NCI-H2107 (cell line): ENCODE results near the gene SH3PXD2A.
"Not testable (repeated sequence)": the region's sequence is repeated elsewhere in the genome, so short reads cannot be mapped to it uniquely, and the experiment has no call there.

Experiments used
- DNase-seq: peaks from one replicate; lab custom pipeline; 2025; lab: John Stamatoyannopoulos, UW

SH3PXD2A gene

DNA sequence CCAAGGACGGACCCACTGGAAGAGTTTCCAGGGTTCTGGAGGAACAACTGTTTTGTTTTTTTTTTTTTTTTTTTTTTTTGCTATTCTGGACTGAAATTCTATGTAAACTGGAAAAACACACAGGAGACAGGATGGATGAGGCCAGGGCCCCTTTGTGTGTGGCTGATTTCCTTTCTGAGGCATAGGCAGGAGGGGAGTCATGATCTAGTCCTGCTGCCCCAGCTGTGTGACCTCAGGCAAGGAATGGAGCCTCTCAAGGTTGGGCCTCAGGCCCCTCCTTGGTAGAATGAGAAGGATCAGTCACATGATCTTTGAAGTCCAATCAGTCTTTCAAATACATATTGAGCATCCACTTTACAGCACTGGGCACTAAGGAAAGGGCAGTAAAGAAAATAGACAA lies 87.6 kb downstream of the SH3PXD2A start:
- DNase-seq, result no peak

DNA sequence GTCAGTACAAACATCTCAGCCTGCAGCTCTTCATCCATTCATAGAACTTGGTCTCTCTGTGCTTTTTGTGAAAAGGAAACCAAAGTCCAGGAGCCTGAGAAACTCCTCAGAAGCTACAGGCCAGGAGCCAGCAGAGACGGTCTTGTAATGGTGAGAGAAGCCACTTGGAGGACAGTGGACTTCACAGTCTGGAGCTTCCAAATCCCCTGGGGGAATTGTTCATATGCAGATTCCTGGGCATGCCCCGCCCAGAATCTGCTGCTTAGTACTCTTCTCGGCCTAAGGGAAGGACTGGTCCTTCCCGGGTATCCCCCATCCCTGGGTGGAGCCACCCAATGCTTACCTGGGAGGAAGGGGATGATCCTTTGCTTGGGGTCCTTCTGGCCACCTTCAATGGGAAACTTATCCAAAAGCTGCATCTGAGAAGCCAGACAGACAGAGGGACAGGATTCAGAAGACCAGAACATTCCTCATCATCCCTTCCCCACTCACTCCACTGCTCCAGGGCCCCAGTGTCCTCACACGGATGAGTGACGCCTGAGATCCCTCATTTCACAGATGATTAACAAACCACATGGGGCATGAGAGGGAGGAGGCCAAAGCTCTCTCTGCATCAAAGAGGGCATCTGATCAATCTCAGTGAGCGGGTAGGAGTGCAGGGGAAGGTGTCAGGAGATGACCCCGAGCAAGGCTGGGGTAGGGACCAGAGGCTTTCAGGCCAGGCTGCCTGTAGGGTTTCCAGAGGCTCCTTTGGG lies 88.4 kb downstream of the SH3PXD2A start:
- DNase-seq, result no peak

DNA sequence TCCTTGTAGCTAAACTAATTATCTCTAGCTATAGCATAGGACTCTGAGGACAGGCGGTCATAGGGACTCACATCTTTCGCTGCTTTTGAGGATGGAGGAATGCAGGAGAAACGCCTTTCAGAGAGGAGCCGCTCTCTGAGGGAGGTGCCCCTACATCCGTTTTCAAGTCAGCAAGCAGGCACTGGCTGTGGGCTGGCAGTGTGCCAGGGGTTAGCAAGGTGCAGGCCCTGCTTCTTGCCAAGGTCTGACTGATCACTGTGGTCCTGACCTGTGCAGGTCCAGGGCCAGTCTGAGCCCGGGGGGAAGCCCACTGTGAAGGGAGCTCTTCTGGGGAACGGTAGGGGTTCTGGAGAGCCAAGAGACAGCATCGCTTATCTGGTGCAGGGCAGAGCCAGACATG lies 89.4 kb downstream of the SH3PXD2A start:
- no peak for DNase-seq

DNA sequence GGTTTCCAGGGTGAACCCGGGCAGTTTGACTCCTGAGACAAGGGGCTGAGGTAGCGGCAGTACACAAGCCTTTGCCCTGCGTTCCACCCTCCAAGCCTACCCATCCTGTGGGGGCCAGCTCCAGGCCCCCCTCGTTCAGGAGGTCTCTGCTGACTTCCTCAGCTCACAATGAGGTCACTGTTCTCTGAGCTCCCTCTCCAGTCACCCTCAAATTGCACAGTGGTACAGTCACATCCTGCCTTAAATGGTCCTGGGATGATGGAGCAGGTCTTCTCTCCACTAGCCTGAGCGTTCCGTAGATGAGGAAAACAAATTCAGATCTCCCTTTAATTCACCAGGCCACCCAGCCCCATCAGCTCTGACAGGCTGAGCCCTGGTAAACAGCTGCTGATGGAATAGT lies 90.2 kb downstream of the SH3PXD2A start:
- no peak for DNase-seq

DNA sequence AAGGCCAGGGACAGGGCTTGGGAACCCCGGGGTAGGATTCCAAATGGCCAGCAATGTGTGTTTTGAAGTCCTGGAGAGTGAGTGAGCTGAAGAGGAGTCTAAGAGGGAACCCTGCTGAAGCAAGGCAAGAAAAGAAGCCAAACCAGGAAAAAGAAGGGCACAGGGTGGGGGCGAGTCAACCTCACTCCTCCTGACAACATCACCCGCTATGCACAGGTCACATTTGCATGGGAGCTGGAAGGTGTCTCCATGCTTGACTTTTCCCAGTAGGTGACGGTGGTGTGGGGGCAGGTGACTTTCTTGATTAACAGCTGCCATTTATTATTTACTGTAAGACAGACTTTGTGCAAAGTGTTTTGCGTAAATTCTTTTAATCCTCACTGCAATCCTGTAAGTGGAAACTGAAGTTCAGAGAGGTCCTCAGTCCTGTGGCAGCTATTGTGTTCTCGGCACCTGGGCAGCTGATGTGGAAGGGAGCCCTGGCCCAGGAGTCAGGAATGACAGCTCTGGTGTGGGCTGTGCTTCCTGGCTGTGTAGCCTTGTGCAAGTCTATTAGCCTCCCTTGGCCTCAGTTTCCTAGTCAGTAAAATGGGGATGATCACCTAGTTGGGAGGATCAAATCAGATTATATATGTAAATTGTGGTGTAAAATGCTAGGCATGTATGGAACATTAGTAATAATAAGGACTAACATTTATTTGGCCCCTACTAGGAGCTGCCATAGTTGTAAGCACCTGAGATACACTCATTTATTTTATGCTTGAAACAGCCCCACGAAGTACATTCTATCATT lies 90.9 kb downstream of the SH3PXD2A start:
- no peak for DNase-seq

DNA sequence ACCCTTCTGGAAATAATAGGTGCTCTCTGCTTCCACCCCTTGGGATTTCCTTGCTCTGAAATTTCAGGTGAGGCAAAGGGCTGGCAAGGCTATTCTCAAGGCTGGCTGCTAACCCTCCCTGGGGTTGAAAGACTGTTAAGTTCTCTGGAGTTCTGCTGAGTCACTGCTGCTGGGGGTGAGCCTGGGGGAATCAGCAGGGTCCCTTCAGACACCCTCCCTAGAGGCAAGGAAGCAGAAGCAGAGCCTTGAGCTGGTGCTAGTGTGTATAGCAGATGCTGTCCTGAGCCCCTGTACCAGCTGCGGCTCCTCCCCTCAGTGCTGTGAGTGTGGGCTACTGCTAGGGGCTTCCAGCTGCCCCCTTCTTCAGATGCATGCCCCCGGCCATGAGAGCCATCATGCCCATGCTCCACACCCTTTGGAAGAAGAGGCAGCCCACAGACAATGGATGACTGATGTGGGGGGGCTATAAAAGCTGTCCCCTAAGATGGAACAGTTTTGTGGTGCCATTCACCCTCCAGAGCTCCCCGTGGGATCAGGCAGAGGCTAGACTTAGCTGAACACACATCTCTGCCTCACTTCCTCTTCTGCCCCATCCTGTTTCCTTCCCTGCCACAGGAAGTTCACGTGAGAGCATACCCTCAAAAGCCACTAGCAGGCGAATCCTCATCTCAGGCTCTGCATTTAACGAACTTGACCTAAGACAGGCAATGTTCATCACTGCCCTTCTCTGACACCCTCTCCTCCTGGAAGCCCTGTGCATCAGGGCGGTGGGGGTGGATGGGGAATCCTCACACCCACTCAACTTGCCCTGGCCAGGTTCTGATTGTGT lies 91.8 kb downstream of the SH3PXD2A start:
- no peak for DNase-seq

DNA sequence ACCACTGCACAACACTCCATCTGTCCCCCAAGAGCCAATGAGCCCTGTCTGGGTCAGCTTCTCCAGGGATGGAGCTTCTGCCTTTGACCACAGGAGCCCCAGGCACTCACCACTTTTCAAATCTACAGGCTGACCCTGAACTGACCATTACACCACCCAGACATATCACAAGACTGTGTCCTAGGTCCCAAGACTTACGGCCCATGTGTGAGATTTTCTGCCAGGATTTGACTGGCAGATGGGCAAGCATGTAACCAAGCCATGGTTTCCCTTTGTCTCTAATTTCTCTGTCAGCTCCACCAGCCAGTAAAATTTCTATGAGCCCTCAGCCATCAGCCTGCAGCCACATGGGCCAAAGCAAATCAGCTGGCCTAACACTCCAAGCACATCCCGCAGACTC lies 92.5 kb downstream of the SH3PXD2A start:
- no peak for DNase-seq

DNA sequence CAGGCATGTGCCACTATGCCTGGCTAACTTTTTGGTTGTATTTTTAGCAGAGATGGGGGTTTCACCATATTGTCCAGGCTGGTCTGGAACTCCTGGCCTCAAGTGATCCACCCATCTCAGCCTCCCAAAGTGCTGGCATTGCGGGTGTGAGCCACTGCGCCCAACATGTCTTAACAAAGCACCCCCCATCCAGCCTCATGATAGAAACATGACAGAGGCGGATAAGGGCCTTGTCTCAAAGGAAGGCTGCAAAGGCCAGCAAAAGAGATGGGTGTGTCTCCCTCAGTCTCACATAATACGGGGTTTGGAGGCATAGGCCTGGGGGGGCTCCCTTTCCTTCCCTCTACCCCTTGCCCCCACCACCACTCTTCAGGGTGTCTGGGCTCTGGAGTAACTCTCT lies 93.2 kb downstream of the SH3PXD2A start:
- DNase-seq, result no peak

DNA sequence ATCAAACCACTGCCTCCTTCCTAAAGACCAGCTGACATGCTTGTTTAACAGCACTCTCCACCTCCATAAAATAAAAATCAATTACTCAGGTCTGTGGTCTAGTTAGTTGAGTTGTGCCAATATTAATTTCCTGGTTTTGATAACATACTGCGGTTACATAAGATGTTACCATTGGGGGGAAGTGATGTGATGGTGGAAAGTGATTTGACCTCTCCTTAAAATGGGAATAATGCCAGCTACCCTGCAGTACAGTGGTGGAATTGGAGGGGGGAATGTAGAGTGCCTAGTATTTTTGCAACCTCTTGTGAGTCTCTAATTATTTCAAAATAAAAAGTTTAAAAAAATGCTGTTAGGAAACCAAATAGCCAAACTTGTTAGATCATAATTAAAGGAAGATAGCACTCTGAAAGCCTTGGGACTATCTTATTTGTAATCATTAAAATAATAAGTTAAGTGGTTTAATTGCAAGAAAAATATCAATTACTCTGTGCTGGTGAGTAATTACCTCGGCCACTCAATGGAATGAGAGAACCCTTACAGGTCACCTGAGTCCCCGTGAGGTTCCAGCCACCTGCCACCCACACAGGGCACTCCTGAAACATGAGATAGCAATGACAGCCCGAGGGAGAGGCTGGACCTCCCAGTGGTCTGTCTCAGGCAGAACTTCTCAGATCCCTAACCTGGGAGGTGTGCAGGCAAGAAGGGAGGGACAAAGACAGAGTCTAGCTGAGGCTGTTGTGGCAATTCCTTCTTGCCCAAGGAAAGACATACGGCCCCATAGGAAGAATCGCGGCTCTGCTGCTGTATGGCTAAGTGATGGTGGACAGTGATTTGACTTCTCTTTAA lies 94.1 kb downstream of the SH3PXD2A start:
- peak; percentile 20 for DNase-seq

DNA sequence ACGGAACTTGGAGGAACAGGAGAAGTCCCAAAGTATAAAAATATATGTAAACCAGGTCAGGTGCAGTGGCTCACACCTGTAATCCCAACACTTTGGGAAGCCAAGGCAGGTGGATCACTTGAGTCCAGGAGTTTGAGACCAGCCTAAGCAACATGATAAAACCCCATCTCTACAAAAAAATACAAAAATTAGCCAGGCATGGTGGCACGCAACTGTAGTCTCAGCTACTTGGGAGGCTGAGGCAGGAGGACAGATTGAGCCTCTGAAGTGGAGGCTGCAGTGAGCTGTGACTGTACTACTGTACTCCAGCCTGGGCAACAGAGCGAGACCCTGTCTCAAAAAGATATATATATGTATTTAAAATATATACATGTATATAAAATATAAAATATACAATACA lies 95.1 kb downstream of the SH3PXD2A start:
- not testable (repeated sequence) for DNase-seq

DNA sequence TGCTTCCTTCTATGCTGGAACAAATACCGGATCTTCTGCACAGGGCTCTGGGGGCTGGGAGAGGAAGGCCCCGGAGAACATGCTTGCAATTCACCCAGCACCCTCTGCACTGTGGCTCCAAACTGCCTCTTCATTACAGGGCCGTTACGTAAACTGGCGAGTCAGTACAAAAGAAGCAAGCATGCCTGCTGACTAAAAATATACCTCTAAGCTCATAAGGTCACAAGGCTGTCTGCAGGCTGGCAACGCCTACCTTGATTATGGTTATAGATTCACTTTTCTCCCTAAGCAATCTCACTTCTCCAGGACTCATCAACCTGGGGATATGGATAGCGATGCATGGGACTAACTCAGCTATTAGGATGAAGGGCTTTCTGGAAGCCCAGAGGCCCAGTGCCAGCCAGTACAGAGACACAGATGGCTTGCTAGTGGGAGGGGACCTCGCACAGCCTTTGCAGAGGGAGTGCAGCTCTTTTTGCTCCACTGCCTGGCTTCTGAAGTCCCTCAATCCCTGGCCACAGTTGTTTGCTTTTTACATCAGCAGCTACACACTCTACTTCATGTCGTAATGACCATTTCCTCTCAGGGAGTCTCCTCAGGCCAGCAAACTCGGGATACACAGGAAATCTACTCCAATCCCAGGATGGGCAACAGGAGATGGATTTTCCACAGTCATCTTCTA lies 96.1 kb downstream of the SH3PXD2A start:
- no peak for DNase-seq

DNA sequence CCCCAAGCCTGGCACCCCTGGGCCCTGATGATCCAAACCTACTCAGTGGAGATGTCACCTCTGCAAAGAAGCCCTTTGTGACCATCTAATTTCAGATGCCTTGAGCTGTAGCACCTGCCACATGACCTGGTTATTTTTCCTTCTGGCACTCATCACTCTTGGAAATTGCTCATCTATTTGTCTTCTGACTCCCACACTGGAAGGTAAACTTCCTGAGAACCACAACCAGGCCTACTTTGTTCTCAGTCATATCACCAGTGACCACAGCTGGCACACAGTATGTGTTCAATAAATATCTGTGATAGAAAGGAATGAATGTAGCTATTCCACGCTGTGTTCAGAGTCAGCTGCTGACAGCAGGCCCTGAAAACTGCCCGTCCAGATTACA lies 97.1 kb downstream of the SH3PXD2A start:
- DNase-seq, result no peak

DNA sequence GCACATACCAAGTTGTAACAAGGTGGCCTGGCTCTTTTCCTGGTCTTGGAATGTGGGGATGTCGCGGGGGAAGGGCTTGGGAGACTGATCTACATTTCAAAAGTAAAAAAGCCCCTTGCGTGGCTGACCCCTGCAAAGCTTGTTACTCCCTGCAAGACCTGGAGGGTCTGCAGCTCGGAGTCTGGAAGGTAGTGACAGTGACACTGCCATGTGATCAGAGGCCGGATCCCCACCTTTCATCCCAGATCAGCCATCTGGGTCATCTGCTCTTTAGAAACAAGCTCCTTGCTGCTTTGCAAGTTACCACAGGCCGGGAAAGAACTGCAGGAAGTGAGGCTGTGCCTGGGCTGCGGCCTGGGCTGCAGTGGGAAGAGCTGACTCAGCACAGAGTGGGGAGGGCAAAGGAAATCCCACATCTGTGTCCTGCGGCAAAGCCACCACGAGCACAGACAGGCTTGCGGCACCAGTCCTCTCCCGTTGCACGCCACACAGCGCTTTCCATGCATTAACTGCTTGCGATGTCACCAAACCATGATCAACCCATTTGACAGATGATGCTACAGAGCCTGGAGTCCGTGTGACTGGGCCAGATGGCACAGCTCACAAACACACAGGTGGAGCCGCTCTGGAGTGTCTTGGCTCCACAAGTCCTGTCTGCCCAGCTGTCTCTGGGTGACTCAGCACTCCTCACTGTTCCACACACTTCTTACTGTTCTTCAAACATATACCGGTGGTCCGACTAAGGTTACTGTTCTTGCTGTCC lies 97.7 kb downstream of the SH3PXD2A start:
- DNase-seq, result no peak

DNA sequence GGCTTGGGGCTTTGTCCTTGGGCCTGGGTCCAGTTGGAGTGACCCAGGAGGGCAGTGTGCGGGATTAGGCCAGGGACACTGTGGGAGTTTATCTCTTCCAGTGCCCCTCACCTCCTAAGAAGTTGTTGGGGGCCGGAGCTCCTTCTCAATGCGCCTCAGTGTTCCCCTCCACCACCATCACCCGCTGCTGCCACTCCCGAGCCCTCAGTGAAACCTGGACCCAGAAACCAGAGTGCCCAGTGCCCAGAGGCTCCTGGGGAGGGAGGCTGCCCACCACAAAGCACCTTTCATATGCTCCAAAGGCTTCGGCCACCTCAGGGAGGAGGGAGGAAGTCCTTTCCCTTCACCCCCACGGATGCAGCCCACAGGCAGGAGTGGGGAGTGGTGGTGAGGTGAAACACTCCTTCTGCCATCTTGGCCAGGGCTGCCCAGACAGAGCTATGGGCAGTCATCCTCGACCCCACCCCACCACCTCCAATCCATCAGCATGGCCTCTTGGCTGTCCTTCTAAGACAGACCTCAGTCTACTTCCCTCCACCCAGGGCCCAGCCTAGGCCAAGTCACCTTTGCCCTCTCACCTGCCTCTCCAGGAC lies 99.0 kb downstream of the SH3PXD2A start:
- no peak for DNase-seq

DNA sequence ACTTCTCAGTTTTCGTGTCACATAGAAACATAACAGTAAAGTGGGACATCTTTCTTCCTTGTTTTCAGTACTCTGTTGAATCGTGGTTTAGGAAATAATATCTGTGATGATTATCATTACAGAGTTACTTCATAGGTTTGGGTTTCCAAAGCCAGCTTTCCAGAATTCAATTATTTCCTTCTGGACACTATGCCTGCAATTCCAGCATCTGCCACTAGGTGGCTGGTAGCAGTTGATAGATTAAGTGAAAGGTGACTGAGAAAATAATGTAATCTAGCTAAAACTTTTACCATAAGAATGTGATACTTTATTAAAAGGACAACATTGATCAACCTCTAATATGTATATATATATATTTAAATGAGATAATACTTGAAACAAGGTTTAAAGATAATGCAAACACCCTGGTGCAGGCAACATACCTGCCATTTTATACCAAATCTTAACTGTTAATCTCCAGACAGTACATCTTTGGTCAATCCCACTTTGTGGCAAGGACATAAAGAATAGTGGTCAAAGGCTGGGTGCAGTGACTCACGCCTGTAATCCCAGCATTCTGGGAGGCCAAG lies 102.6 kb downstream of the SH3PXD2A start:
- no peak for DNase-seq

DNA sequence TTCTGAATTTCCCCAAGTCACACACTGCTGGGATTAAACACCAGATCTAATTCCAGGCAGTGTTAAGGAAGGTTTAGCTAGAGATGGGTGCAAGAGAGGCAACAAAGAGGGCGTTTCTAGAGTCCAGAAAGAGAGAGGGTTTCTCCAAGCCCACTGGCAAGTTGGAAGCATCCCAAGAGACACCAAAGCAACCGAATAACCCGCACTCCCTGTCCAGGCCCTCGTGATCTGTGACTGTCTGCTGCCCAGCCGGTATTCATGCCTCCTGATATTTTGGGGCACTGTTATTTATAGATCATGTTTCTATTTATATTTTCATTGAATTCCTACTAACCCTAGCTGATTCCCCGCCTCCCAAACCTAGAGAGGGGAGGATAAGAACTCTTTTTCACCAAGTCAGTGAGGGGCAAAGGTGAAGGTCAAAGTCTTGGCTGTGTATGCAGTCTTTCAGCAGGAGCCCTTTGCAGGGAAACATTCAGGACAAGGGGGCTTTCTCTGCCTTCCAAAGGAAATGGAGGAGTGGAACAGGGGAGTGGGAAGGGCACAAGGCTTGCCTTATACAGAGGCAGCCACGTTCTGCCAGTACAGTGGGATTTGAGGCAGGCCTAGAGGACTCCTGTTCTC lies 103.6 kb downstream of the SH3PXD2A start:
- no peak for DNase-seq

DNA sequence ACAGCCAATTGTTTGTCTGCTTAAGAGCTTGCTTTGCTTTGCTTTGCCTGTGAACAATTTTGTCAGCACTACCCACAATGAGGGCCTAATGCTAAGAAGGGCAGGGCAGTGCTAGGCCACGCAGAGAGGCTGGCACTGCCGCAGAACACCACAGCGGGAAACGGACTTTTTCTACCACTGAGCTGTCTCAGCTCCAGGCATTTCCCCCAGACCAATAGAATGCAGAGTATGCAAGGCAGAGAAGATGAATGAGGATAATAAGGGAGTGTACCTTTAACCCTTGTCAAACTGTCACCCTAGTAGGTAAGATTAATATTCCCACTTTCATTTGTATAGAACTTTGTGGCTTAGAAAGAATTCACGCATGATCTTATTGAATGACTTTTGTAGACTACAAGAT lies 104.5 kb downstream of the SH3PXD2A start:
- DNase-seq, result no peak

DNA sequence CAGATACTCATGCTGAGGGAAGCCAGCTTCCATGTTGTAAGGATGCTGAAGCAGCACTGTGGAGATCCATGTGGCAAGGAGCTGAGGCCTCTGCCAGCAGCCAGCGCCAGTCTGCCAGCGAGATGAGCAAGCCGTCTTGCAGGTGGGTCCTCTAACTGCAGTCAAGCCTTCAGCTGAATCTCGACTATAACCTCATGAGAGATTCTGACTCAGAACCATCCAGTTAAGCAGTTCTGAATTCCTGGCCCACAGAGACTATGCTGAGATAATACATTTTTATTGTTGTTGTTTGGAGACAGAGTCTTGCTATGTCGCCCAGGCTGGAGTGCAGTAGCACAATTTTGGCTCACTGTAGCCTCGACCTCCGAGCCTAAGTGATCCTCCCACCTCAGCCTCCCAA lies 105.6 kb downstream of the SH3PXD2A start:
- no peak for DNase-seq

DNA sequence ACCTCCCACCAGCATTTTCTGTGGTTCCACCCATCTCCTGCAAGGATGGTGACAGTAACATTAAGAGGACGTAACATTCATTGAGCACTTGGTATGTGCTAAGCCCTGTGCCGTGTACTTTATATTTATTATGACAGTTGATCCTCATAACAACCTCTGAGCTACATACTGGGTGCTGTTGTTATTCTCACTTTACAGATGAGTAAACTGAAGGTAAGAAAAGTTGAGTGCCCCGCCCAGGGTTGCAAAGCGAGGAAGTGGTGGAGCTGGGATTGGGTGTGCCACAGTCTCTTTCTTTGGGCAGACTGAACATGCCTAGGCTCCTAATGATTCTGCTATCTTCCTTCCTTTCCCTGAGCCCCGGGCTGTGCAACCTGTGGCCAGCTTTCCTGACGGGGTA lies 107.4 kb downstream of the SH3PXD2A start:
- DNase-seq, result no peak
